ENCODE results near the gene PITPNM3.
"Not testable (repeated sequence)": the region's sequence is repeated elsewhere in the genome, so short reads cannot be mapped to it uniquely, and the experiment has no call there.

PITPNM3 gene

GRCh38 chr17:6485646-6486412 is 70.5 kb downstream of the PITPNM3 start:
- Histone ChIP-seq H3K27me3 (replicated peaks) (no peaks in the 10 kb centered on the region), H3K27ac (no peak overlapping the region), H3K36me3 (replicated peaks) (no peaks in the 10 kb centered on the region), H3K4me3 (ENCODE audit: low read depth, low read length) (no peak overlapping the region)
- in situ Hi-C loops (cut with HindIII; ENCODE audit: low pct_ligation_motif_present, low sequenced_read_pairs) = no loop called here
- TF ChIP-seq CTCF (IDR thresholded peaks at IDR 0.05; ENCODE audit: low read depth, low read length, missing control alignments) = no peak
- no peak for DNase-seq

GRCh38 chr17:6483507-6483906 is 72.8 kb downstream of the PITPNM3 start:
- Histone ChIP-seq H3K4me3 (ENCODE audit: low read depth, low read length) (no peak overlapping the region), H3K27me3 (replicated peaks) (no peaks in the 10 kb centered on the region), H3K27ac (no peak overlapping the region), H3K36me3 (replicated peaks) (no peaks in the 10 kb centered on the region)
- no peak for TF ChIP-seq CTCF (IDR thresholded peaks at IDR 0.05; ENCODE audit: low read depth, low read length, missing control alignments)
- in situ Hi-C loops (cut with HindIII; ENCODE audit: low pct_ligation_motif_present, low sequenced_read_pairs) = no loop called here
- DNase-seq = no peak

- H3K27ac ChIP-seq; H3K27me3 ChIP-seq (replicated peaks); H3K4me3 ChIP-seq (ENCODE audit: low read depth, low read length); H3K36me3 ChIP-seq (replicated peaks); in situ Hi-C loops (cut with HindIII; ENCODE audit: low pct_ligation_motif_present, low sequenced_read_pairs); DNase-seq: not testable (repeated sequence)
These were observed 73.6 kb downstream of the PITPNM3 start for GRCh38 chr17:6482796-6483195.

GRCh38 chr17:6482105-6482455 is 74.3 kb downstream of the PITPNM3 start:
- in situ Hi-C loops (cut with HindIII; ENCODE audit: low pct_ligation_motif_present, low sequenced_read_pairs) = no loop called here
- DNase-seq = no peak
- H3K27ac ChIP-seq = no peak overlapping the region
- no peaks in the 10 kb centered on the region for H3K27me3 ChIP-seq (replicated peaks)
- TF ChIP-seq CTCF (IDR thresholded peaks at IDR 0.05; ENCODE audit: low read depth, low read length, missing control alignments) = no peak
- no peaks in the 10 kb centered on the region for H3K36me3 ChIP-seq (replicated peaks)
- no peak overlapping the region for H3K4me3 ChIP-seq (ENCODE audit: low read depth, low read length)

GRCh38 chr17:6480303-6480675 is 76.1 kb downstream of the PITPNM3 start:
- H3K27me3 ChIP-seq (replicated peaks) = no peaks in the 10 kb centered on the region
- no peak for DNase-seq
- no peaks in the 10 kb centered on the region for H3K36me3 ChIP-seq (replicated peaks)
- in situ Hi-C loops (cut with HindIII; ENCODE audit: low pct_ligation_motif_present, low sequenced_read_pairs) = no loop called here
- no peak for TF ChIP-seq CTCF (IDR thresholded peaks at IDR 0.05; ENCODE audit: low read depth, low read length, missing control alignments)
- H3K4me3 ChIP-seq (ENCODE audit: low read depth, low read length) = no peak overlapping the region
- H3K27ac ChIP-seq = no peak overlapping the region

- in situ Hi-C loops (cut with HindIII; ENCODE audit: low pct_ligation_motif_present, low sequenced_read_pairs) = no loop called here
- Histone ChIP-seq H3K36me3 (replicated peaks) (no peaks in the 10 kb centered on the region), H3K27me3 (replicated peaks) (no peaks in the 10 kb centered on the region), H3K4me3 (ENCODE audit: low read depth, low read length) (no peak overlapping the region), H3K27ac (no peak overlapping the region)
- TF ChIP-seq CTCF (IDR thresholded peaks at IDR 0.05; ENCODE audit: low read depth, low read length, missing control alignments) = no peak
- DNase-seq = no peak
These were observed 76.6 kb downstream of the PITPNM3 start for GRCh38 chr17:6479622-6480302.
